GM21526 (cell line): Measurements from ENCODE around the gene NTN3.
"Not testable (repeated sequence)": the region's sequence is repeated elsewhere in the genome, so short reads cannot be mapped to it uniquely, and the experiment has no call there.

Experiments used
- ATAC-seq: cut with Tn5 transposase; IDR thresholded peaks from one replicate; pipeline ENCODE4 v1.9.1; 2021; ENCODE audit warnings: moderate library complexity; ENCODE audit not compliant: unreplicated experiment, low FRiP score

The NTN3 gene

DNA sequence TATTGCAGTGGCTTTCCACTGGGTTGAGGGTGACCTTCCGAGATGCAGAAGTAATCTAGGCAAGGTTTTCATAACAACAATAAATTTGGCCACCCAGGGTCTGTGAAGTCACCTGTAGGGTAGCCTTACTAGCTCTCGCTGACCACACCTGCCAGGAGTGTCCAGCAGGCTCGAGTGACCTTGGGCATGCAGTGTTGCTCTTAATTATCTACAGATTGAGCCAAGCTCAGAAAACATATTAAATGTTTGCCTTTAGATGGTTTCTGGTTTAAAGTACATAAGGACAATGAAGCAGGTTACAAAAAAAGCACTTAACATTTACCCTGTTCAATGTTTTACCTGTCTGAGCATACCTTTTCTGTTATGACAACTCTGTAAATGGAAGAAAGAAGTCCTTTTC, 5.6 kb downstream of the NTN3 start:
- no peak for ATAC-seq

- no peak for ATAC-seq
Observed at GRCh38 chr16:2477327-2477726, 6.2 kb downstream of the NTN3 start.

- ATAC-seq = no peak
Observed at GRCh38 chr16:2478279-2478678, 7.2 kb downstream of the NTN3 start.

- ATAC-seq = not testable (repeated sequence)
Observed at GRCh38 chr16:2479996-2480395, 8.9 kb downstream of the NTN3 start.

GRCh38 chr16:2480948-2481347, 9.9 kb downstream of the NTN3 start:
- no peak for ATAC-seq

- ATAC-seq = no peak
Observed at GRCh38 chr16:2481676-2482075, 10.6 kb downstream of the NTN3 start.

- ATAC-seq = no peak
Observed at GRCh38 chr16:2482249-2482648, 11.2 kb downstream of the NTN3 start.

DNA sequence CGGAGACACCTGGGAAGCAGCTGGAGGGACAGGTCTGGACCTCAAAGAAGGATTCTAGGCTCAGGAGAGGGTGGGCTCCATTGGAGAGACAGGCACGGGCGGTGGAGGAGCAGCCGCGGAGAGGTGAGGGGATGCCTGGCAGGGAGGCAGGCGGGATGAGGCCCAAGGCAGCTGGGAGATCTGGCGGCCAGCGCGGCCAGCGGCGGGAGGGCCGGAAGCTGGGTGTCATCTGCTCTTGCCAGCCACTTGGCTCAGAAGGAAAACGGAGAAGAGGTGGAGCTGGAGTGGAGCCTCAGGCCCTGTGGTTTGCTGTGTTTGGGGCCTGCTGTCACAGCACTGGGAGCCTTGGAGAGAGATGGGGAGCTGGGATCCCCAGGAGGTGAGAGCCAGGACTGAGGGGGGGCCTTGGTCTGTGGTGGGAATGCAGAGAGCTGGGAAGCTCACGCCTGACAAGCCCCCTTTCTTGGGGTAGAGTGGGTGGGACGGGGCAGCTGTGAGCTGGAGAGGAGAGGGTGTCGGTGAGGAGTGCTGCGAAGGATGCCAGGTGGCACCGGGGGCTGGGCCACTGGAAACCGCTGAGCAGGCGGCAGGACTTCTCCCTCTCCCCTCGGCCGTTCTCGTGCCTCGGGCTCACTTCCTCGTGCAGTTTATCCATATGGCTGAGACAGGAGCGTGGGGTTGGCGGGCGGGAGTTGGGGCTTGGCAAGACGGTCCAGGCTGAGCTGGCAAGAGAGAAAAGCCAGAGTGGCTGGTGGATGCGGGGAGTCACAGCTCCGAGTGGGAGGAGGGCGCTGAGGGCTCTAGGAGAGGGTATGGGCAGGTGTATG, 11.8 kb downstream of the NTN3 start:
- no peak for ATAC-seq

DNA sequence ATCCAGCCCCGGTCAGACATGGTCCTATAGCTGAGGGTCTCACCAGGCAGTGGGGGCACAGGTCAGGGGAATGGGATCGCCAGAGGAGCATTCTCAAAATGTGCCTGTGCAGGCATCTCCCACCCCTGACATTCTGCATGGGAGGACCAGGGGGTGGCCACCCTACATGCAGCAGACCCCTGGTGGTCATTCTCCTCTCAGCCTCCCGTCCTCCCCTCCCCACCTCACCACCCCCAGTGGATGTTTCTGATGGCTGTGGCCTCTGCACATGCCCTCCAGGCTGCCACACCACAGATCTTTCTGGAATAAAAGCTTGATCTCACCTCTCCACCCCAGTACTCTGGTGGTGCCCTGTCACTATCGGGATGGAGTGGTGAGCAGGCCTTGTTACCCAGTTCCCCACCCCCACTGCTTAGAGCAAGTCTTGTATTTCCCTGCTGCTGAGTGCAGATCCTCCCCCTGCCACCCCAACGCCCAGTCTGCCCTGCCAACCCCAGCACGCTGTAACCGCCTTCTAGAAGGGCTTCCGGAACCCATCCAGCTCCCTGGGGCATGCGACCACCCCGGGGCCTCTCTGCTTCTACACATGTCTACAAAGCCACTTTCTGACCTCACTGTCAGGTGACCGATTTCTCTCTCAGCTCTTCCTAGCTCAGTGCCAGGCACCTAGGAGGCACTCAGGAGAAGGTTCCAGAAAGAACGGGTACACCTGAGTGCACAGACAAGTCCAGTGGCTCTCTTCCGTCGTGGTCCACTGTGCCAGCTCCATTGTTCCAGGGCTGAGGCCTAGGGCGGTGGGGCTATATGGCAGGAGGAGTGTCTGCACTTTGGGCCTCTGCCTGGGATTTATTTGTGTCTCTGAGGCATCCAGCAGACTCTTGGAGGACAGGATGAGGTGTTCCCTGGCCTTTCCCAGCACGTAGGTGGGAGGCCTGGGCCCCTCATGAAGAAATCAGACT, 13.1 kb downstream of the NTN3 start:
- ATAC-seq = no peak

- no peak for ATAC-seq
Observed at GRCh38 chr16:2484898-2485508, 13.9 kb downstream of the NTN3 start.

GRCh38 chr16:2485811-2486507, 14.9 kb downstream of the NTN3 start:
- no peak for ATAC-seq

GRCh38 chr16:2486645-2487516, 15.8 kb downstream of the NTN3 start:
- no peak for ATAC-seq

GRCh38 chr16:2487517-2487842, 16.4 kb downstream of the NTN3 start:
- ATAC-seq = no peak

- no peak for ATAC-seq
Observed at GRCh38 chr16:2487903-2488531, 16.9 kb downstream of the NTN3 start.

GRCh38 chr16:2489581-2489980, 18.5 kb downstream of the NTN3 start:
- no peak for ATAC-seq

GRCh38 chr16:2490190-2491105, 19.4 kb downstream of the NTN3 start:
- ATAC-seq = no peak

GRCh38 chr16:2492292-2492691, 21.2 kb downstream of the NTN3 start:
- ATAC-seq = no peak

DNA sequence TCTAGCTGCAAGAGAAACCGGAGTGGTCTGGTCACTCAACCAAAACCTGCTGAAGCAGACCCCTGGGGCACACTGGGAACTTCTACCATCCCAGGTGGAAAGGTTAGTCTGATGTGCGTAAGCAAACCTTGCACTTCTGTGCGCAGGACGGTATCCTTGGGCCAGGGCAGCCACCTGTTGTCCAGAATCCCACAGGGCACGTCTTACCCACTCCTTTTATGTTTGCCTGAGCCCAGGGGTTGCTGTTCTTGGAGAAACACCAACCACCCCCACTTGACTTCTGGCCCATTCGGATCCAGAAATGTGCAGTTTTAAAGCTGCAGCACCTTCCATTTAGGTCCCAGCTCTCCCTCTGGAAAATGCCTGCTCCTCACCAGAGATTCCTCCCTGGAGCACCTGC, 22.5 kb downstream of the NTN3 start:
- ATAC-seq = no peak
